NOMO-1 treated with DMSO at 0.1 percent for 48 hours (cell line): Measurements from ENCODE around the gene DGKZ.

Experiments
- DNase-seq: peaks from one replicate; lab custom pipeline; 2025; ENCODE audit not compliant: unreplicated experiment; lab: John Stamatoyannopoulos, UW

The DGKZ gene

DNA sequence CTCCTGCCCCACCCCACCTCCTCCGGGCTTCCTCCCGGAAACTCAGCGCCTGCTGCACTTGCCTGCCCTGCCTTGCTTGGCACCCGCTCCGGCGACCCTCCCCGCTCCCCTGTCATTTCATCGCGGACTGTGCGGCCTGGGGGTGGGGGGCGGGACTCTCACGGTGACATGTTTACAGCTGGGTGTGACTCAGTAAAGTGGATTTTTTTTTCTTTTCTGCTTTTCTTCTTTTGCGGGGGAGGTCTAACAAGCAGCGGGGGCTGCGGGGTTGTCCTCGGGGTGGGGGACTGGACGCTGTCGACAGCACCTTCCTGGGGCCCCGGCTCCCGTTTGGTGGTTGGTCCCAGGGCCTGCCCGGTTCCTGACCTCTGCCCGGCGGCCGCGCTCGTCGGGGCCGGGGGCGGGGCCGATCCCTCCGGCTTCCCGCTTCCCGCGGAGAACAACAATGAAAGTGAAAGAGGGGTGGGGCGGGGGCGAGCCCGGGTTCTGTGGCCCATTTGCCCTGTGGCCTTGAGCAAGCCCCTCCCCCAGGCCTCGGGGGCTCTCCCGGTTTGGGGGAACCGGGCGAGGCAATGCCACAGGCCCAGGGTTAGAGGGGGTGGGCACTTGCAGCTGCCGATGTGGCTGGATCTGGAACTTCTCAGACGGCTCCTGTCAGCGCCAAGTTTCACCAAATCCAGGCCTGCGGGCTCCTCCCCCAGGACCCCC lies 33.2 kb downstream of the DGKZ start:
- DNase-seq, result no peak

GRCh38 chr11:46381048-46381818 lies 34.0 kb downstream of the DGKZ start, which contains the start of gene MDK:
TSS of gene MDK (plus strand) at chr11:46381669. CDS start at chr11:46382058, 389 bp downstream.
- DNase-seq, result no peak

GRCh38 chr11:46381819-46382645 lies 34.8 kb downstream of the DGKZ start:
- no peak for DNase-seq

DNA sequence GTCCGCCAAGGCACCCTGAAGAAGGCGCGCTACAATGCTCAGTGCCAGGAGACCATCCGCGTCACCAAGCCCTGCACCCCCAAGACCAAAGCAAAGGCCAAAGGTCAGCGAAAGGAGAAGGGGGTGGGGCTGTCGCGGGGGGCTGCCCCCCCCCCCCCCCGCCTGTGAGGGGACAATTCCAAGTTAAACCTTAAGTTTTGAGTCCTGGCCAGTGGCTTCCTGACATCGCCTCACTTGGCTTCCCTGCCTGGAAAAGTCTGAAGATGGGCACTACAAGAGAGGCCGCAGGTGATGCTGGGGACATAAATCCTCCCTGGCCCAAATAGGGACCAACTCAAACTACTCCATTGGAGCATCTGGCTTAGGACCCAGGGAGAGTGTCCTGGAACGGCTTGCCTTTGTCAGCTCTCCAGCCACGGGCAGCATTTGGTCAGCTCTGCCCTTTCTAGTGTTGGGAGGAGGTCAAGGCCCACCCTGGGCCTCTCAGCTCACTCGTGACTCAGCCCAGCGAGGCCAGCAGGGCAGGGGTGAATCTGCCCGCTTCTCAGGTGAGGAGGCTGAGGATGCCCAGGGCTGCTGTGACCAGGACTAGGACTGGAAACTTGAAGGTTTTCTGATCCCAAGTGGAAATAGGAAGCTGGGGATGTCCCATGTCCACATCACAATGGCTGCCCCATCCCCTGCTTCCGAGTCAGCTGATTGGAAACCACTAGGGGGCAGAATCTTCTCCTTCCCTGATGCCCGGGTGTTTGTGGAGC lies 35.6 kb downstream of the DGKZ start:
- no peak for DNase-seq

GRCh38 chr11:46383404-46383758 lies 36.1 kb downstream of the DGKZ start:
- DNase-seq, result no peak

DNA sequence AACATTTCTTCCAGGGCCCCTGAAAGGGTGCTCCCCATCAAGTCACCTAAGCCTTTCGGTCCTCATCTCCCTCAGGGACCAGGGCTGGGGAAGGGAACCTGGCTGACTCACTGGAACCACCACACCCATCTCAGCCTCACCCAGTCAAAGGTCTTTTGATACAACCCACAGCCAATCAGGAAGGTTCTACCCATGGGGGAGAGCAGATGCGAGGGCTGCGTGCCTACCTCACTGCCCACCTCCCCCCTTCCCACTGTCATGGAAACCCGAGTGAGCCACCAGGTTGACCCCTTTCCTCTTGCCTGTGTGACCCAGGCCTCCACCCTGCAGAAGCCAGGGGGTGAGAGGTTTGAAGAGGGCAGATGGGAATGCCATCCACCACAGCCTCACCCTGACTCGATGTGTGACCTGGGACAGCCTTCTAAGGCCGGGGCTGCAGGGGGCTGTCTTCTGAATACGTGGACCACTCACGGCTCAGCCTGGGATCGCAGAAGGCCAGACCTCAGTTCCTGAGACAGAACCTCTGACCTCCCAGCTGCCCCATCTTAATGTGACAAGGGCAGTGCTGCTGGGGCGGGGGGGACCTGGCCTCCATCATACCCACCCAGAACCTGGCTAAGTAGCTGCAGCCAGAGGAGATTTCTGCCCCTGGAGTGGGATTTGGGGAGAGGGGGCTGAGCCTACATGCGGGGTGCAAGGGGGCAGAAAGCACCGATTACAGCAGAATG lies 36.9 kb downstream of the DGKZ start:
- DNase-seq, result no peak

- no peak for DNase-seq
These were observed 38.1 kb downstream of the DGKZ start for GRCh38 chr11:46385169-46386004.

DNA sequence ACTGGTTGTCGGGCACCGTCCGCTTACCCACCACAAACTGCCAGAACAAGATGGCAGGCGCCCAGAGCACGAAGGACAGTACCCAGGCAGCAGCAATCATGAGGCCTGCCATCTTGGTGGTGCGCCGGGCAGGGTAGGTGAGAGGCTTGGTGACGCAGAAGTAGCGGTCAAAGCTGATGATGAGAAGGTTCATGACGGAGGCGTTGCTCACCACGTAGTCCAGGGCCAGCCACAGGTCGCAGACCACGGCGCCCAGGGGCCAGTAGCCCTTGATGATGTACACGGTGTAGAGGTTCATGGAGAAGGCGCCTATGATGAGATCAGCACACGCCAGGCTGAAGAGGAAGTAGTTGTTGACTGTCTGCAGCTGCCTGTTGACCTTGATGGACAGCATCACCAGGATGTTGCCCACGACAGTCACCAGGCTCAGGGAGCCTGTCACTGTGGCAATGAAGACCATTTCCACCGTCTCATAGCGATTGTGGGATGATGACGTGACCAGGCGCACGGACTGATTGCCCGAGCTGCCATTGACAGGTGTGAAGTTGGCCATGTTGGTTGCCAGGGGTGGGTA lies 38.8 kb downstream of the DGKZ start:
- DNase-seq, result no peak

DNA sequence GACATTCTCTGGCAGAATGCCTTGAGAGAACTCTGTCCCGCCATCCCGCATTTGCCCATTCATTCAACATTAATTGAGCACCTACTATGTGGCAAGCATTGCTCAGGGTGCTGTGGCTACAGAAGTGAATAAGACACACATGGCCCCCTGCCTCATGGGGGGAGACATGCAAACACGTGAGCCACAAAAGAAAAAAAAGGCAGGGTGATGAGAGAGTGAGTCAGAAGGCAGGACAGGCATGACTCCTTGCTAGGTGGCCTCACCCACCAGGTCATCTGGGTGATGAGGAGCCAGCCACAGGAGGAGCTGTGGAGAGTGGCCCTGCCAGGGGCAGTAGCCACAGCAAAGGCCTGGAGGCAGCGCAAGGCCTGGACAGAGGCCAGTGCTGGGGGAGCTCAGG lies 39.4 kb downstream of the DGKZ start:
- no peak for DNase-seq

- DNase-seq, result no peak
These were observed 40.2 kb downstream of the DGKZ start for GRCh38 chr11:46387456-46387855.

- DNase-seq, result peak; percentile 20
These were observed 40.8 kb downstream of the DGKZ start for GRCh38 chr11:46387919-46388618.

GRCh38 chr11:46388619-46389449 lies 41.6 kb downstream of the DGKZ start:
- DNase-seq, result no peak

DNA sequence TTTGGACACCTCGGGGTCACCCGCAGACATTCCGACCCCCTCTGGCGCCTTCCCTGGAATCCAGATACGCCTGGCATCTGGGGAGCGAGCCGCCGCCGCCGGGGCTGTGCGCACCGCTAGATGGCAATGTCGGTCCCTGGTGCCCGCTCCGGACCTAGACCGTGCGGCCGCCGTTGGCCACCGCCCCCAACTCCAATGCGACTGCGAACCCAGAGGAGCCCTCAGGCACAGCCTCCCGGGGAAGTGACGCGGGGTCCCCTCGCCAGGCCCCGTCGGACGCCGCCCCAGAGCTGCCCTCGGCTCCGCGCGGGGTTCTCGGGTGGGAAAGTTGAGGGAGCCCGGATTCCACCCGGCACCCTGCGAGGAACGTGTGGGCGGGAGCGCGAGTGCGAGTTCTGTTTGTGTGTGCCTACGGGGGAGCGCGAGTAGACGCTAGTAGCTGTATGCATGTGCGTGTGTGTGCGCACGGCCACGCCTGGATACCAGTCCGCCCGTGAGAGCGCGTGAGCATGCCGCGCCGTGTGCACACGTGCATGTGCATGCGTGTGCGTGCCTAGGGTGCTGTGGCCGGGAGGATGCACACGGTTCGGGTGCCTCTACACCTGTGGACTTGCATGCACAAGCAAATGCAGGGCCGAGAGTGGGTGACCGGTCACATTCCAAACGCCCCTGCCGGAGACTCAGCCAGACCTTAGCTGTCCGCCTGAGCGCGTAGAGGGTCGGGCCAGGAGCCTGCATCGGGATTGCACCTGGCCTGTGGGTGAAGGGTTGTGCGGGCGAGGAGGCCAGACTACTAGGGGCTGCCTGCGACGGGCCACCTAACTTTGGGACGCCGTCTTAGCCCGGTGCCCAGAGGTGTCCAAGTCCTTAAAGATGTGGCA lies 42.4 kb downstream of the DGKZ start:
- peak; percentile 52 for DNase-seq

- no peak for DNase-seq
These were observed 43.3 kb downstream of the DGKZ start for GRCh38 chr11:46390331-46391171.

DNA sequence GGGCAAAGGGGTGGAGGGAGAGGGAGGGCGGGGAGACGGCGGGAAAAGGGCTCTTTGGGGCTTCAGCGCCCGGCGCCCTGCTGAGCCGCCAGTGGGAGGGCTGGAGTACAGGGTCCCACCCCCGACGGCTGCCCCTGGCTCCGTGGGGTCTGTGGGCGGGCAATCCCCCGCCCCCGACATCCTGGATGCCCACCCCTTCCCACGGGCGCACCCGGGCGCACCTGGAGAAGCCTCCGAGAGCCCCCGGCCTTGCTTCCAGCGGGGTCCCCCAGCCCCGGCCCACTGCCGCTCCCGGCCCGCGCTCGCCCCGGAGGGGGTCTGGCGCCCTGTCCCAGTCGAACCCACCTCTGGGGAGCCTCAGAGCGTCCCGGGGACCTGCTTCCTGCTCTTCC lies 43.9 kb downstream of the DGKZ start:
- DNase-seq, result no peak
